ENCODE data around the gene CDC42BPB. TPM values are rescaled to one million over a fixed set of nuclear protein-coding genes. Genes with fewer than 3 reads are reported as not detected.

Gene CDC42BPB
- total and polyA plus RNA-seq, 2 of the 13 experiments (the other 11 are each of a cell fraction or from before 2014, with no cell fraction given): 19.7 to 32.3 TPM

DNA sequence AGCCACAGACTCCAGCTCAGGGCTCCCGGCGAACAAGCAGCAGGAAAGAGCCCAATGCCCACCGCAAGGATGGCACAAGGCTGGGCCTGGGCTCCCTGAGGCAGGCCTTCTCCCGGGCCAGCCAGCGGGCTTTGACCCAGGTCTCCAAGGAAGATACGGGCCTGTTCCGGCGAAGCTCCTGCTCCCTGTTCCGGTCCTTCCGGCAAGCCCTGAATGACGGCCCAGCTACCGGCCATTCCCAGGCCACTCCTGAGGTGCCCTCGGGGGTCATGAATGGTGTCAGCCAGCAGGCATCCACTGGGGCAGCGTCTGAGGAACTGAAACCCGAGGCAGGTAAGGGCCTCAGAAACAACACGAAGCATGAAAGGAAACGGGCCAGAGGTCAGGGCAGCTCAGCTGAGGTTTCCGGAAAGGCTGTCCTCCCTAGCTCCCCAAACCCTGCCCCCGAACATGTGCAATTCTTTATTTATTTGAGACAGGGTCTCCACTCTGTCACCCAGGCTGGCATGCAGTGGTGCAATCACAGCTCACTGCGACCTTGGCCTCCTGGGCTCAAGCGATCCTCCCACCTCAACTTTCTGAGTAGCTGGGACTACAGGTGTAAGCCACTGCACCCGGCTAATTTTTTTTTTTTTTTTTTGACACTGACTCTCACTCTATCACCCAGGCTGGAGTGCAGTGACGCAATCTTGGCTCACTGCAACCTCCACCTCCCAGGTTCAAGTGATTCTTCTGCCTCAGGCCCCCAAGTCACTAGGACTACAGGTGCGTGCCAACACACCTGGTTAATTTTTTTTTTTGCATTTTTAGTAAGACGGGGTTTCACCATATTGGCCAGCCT is 43.2 kb upstream of the CDC42BPB start (continued):
- TF ChIP-seq, protein P1, sequence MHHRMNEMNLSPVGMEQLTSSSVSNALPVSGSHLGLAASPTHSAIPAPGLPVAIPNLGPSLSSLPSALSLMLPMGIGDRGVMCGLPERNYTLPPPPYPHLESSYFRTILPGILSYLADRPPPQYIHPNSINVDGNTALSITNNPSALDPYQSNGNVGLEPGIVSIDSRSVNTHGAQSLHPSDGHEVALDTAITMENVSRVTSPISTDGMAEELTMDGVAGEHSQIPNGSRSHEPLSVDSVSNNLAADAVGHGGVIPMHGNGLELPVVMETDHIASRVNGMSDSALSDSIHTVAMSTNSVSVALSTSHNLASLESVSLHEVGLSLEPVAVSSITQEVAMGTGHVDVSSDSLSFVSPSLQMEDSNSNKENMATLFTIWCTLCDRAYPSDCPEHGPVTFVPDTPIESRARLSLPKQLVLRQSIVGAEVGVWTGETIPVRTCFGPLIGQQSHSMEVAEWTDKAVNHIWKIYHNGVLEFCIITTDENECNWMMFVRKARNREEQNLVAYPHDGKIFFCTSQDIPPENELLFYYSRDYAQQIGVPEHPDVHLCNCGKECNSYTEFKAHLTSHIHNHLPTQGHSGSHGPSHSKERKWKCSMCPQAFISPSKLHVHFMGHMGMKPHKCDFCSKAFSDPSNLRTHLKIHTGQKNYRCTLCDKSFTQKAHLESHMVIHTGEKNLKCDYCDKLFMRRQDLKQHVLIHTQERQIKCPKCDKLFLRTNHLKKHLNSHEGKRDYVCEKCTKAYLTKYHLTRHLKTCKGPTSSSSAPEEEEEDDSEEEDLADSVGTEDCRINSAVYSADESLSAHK (CRISPR knock-in tag; IDR thresholded peaks at IDR 0.05; ENCODE audit: borderline replicate concordance): no peak
- TF ChIP-seq RBM22 (optimal IDR thresholded peaks at IDR 0.05; ENCODE audit: low read length) (no peak), RFXAP (CRISPR knock-in tag; IDR thresholded peaks at IDR 0.05; ENCODE audit: borderline replicate concordance) (peak; percentile 87; the same call in 1 of the 2 replicates), MTA3 (CRISPR knock-in tag; IDR thresholded peaks at IDR 0.05) (no peak), MLLT10 (CRISPR knock-in tag; IDR thresholded peaks at IDR 0.05) (no peak), HHEX (CRISPR knock-in tag; IDR thresholded peaks at IDR 0.05) (no peak; the same call in 1 of the 2 replicates), SKI (IDR thresholded peaks at IDR 0.05; ENCODE audit: partially characterized antibody) (peak; percentile 71), ADNP (CRISPR knock-in tag; IDR thresholded peaks at IDR 0.05) (no peak), NFYC (CRISPR knock-in tag; IDR thresholded peaks at IDR 0.05) (no peak), NFKBIZ (CRISPR knock-in tag; IDR thresholded peaks at IDR 0.05) (peak; percentile 73; the same call in 1 of the 2 replicates), MZF1 (CRISPR knock-in tag; IDR thresholded peaks at IDR 0.05; ENCODE audit: borderline replicate concordance) (no peak), ZNF263 (CRISPR knock-in tag; IDR thresholded peaks at IDR 0.05) (peak; percentile 92), ZNF674 (CRISPR knock-in tag; IDR thresholded peaks at IDR 0.05; ENCODE audit: low read depth) (no peak), ZBTB38 (CRISPR knock-in tag; IDR thresholded peaks at IDR 0.05) (no peak; the same call in 1 of the 2 replicates), BCL6 (CRISPR knock-in tag; IDR thresholded peaks at IDR 0.05) (peak; percentile 80)
- TF ChIP-seq, protein P2, sequence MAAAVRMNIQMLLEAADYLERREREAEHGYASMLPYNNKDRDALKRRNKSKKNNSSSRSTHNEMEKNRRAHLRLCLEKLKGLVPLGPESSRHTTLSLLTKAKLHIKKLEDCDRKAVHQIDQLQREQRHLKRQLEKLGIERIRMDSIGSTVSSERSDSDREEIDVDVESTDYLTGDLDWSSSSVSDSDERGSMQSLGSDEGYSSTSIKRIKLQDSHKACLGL (CRISPR knock-in tag; IDR thresholded peaks at IDR 0.05): no peak; the same call in 1 of the 2 replicates
- TF ChIP-seq, protein P3, sequence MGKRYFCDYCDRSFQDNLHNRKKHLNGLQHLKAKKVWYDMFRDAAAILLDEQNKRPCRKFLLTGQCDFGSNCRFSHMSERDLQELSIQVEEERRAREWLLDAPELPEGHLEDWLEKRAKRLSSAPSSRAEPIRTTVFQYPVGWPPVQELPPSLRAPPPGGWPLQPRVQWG (CRISPR knock-in tag; IDR thresholded peaks at IDR 0.05; ENCODE audit: borderline replicate concordance, low read depth): no peak
- TF ChIP-seq, protein P4, sequence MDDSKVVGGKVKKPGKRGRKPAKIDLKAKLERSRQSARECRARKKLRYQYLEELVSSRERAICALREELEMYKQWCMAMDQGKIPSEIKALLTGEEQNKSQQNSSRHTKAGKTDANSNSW (CRISPR knock-in tag; IDR thresholded peaks at IDR 0.05; ENCODE audit: borderline replicate concordance): no peak
- TF ChIP-seq, protein P5, sequence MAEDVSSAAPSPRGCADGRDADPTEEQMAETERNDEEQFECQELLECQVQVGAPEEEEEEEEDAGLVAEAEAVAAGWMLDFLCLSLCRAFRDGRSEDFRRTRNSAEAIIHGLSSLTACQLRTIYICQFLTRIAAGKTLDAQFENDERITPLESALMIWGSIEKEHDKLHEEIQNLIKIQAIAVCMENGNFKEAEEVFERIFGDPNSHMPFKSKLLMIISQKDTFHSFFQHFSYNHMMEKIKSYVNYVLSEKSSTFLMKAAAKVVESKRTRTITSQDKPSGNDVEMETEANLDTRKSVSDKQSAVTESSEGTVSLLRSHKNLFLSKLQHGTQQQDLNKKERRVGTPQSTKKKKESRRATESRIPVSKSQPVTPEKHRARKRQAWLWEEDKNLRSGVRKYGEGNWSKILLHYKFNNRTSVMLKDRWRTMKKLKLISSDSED (CRISPR knock-in tag; IDR thresholded peaks at IDR 0.05): no peak
